A549 (cell line): ENCODE measurements around the gene MERTK. TPM values are rescaled to one million over a fixed set of nuclear protein-coding genes. Genes with fewer than 3 reads are reported as not detected.

Experiments used
- ATAC-seq, 2 experiments: fragments of 200-7000 bp in 1 of 2; fragments of >200 bp in 1 of 2; cut with Nextera tagmentation in 1 of 2; cut with Tn5 transposase in 1 of 2; 3 replicates each; pipeline versions ENCODE4 v1.8.0 to v1.9.1; 2018 to 2020; ENCODE audit warnings: mild to moderate bottlenecking in 1 of 2, moderate library complexity in 1 of 2
- CTCF ChIA-PET: fragments of 300-600 bp; sonication (Branson Sonifier 250); formaldehyde crosslinking; extraction: SDS; loops from one replicate; lab custom pipeline; 2021; ENCODE audit warnings: antibody characterized with exemption, inconsistent platforms; lab: Yijun Ruan, JAX
- POLR2A ChIA-PET: fragments of 350-600 bp; formaldehyde crosslinking; extraction: SDS; loops from one replicate; lab custom pipeline; 2021; ENCODE audit warnings: antibody characterized with exemption, inconsistent platforms; lab: Yijun Ruan, JAX
- DNase-seq, 2 experiments: peaks; one replicate each; pipeline versions ENCODE4 v3.0.0 to v3.0.0-alpha.2; 2011 to 2016; ENCODE audit warnings: low read depth in 1 of 2, low spot score in 1 of 2
- FAIRE-seq: peaks from 2 replicates; lab custom pipeline; 2011; peaks lifted over from hg19 to GRCh38; lab: Jason Lieb, UNC
- H3K27ac ChIP-seq, 2 experiments: fragments of >200 bp; sonication (Bioruptor Twin); formaldehyde crosslinking; 3 replicates each; pipeline ENCODE4 v1.5.1; 2016 to 2017
- H3K4me1 ChIP-seq: fragments of >200 bp; sonication (Bioruptor Twin); formaldehyde crosslinking; 3 replicates; pipeline ENCODE4 v1.6.1; 2016
- H3K4me2 ChIP-seq: fragments of >200 bp; sonication (Bioruptor Twin); formaldehyde crosslinking; 3 replicates; pipeline ENCODE4 v1.6.1; 2016
- H3K4me3 ChIP-seq: fragments of >200 bp; sonication (Bioruptor Twin); formaldehyde crosslinking; 3 replicates; pipeline ENCODE4 v1.5.1; 2016
- H3K9me3 ChIP-seq: fragments of >200 bp; sonication (Bioruptor Twin); formaldehyde crosslinking; 3 replicates; pipeline ENCODE4 v1.6.1; 2016
- CBX2 ChIP-seq: fragments of 200-600 bp; sonication (generic); IDR thresholded peaks from 2 replicates; pipeline ENCODE4 v1.6.1; 2016; ENCODE audit warnings: low read depth, mild to moderate bottlenecking, borderline replicate concordance
- CBX8 ChIP-seq: fragments of 200-600 bp; sonication (generic); IDR thresholded peaks from 2 replicates; pipeline ENCODE4 v1.6.1; 2016
- E2F6 ChIP-seq: IDR thresholded peaks from 2 replicates; pipeline ENCODE4 v1.6.1; 2012; ENCODE audit warnings: low read depth, borderline replicate concordance
- EHMT2 ChIP-seq: fragments of 200-600 bp; sonication (generic); IDR thresholded peaks from 2 replicates; pipeline ENCODE4 v1.6.1; 2016; ENCODE audit warnings: antibody characterized with exemption, low read depth, mild to moderate bottlenecking, moderate library complexity
- HDAC2 ChIP-seq: fragments of 200-600 bp; sonication (generic); IDR thresholded peaks from 2 replicates; pipeline ENCODE4 v1.6.1; 2016
- HOXB5 ChIP-seq: fragments of 250-450 bp; sonication (Bioruptor Pico); IDR thresholded peaks from 2 replicates; pipeline ENCODE4 v1.5.0; 2020; ENCODE audit warnings: mild to moderate bottlenecking, moderate library complexity
- JUN ChIP-seq, 2 experiments: fragments of >200 bp; sonication (Bioruptor Twin); formaldehyde crosslinking; IDR thresholded peaks; 2 replicates in 1 of 2; 3 replicates in 1 of 2; pipeline ENCODE4 v1.6.1; 2016 to 2017
- JUNB ChIP-seq: fragments of >200 bp; sonication (Bioruptor Twin); formaldehyde crosslinking; IDR thresholded peaks from 2 replicates; pipeline ENCODE4 v1.6.1; 2016
- KDM1A ChIP-seq: fragments of 200-600 bp; sonication (generic); IDR thresholded peaks from 2 replicates; pipeline ENCODE4 v1.6.1; 2016; ENCODE audit warnings: low read depth, mild to moderate bottlenecking
- MAX ChIP-seq: IDR thresholded peaks from 2 replicates; pipeline ENCODE4 v1.6.1; 2012
- MAZ ChIP-seq: fragments of 150-350 bp; IDR thresholded peaks from 2 replicates; pipeline ENCODE4 v1.6.1; 2014; ENCODE audit warnings: antibody characterized with exemption, low read depth, low read length, borderline replicate concordance
- MYC ChIP-seq: IDR thresholded peaks from 2 replicates; pipeline ENCODE4 v1.6.1; 2012; ENCODE audit warnings: mild to moderate bottlenecking, inconsistent platforms, low read length, improper control_type of control experiment, borderline replicate concordance
- NFE2L2 ChIP-seq: fragments of 150-350 bp; conservative IDR thresholded peaks from 2 replicates; pipeline ENCODE4 v1.6.1; 2014; ENCODE audit warnings: low read length
- PBX3 ChIP-seq: IDR thresholded peaks from 2 replicates; pipeline ENCODE4 v1.6.1; 2012
- RAD21 ChIP-seq, 2 experiments: fragments of >200 bp in 1 of 2; sonication (Bioruptor Twin) in 1 of 2; formaldehyde crosslinking in 1 of 2; IDR thresholded peaks in 1 of 2; conservative IDR thresholded peaks in 1 of 2; 2 replicates in 1 of 2; 3 replicates in 1 of 2; pipeline ENCODE4 v1.6.1; 2012 to 2018; ENCODE audit warnings: inconsistent platforms in 1 of 2
- RARB ChIP-seq: fragments of 250-450 bp; sonication (Bioruptor Pico); IDR thresholded peaks from 2 replicates; pipeline ENCODE4 v1.8.0; 2021; ENCODE audit warnings: mild to moderate bottlenecking, moderate library complexity
- REST ChIP-seq: fragments of 200-600 bp; sonication (generic); IDR thresholded peaks from 2 replicates; pipeline ENCODE4 v1.6.1; 2016; ENCODE audit warnings: antibody characterized with exemption, mild to moderate bottlenecking, moderate library complexity
- RFX5 ChIP-seq: fragments of 450-650 bp; IDR thresholded peaks from 2 replicates; pipeline ENCODE4 v1.7.1; 2014; ENCODE audit warnings: antibody characterized with exemption, mild to moderate bottlenecking, moderate library complexity
- SMC3 ChIP-seq: fragments of >200 bp; sonication (Bioruptor Twin); formaldehyde crosslinking; IDR thresholded peaks from 3 replicates; pipeline ENCODE4 v1.6.1; 2018; ENCODE audit warnings: inconsistent platforms
- ZNF302 ChIP-seq: fragments of 250-450 bp; sonication (Bioruptor Pico); IDR thresholded peaks from 2 replicates; pipeline ENCODE4 v1.9.0; 2021; ENCODE audit warnings: inconsistent platforms, mild to moderate bottlenecking, moderate library complexity
- WGBS: methylation state at CpG from one replicate; pipeline ENCODE4 v1.1.6; 2017; ENCODE audit errors: missing lambda C conversion rate; 5-methylcytosine and 5-hydroxymethylcytosine counted together
- polyA plus RNA-seq, 4 experiments: library from polyadenylated mRNA; depleted of rRNA in 3 of 4; stranded (reverse); fragments of >200 nt; fragmentation: RNase III in 1 of 4; extraction: RNeasy Plus Mini Kit Qiagen cat#74134 plus additional on column Dnase treatment in 1 of 4; gene quantifications; 2 replicates in 3 of 4; 3 replicates in 1 of 4; pipeline ENCODE4 v1.2.3, GENCODE V29; 2011 to 2017
- TF ChIP-seq, protein P1 (sequence below): fragments of >200 bp; sonication (Bioruptor Twin); formaldehyde crosslinking; IDR thresholded peaks from 2 replicates; pipeline ENCODE4 v1.6.1; 2016
- TF ChIP-seq, protein P2 (sequence below): fragments of >200 bp; sonication (Bioruptor Twin); formaldehyde crosslinking; IDR thresholded peaks from 3 replicates; pipeline ENCODE4 v1.6.1; 2016
- TF ChIP-seq, protein P3 (sequence below): fragments of 250-450 bp; sonication (Bioruptor Pico); IDR thresholded peaks from 2 replicates; pipeline ENCODE4 v1.5.0; 2020; ENCODE audit warnings: low read depth, mild to moderate bottlenecking, moderate library complexity

The MERTK gene
- polyA plus RNA-seq, 2 of the 4 experiments (the other 2 are of a cell fraction), result 1.4 to 4.0 TPM

DNA sequence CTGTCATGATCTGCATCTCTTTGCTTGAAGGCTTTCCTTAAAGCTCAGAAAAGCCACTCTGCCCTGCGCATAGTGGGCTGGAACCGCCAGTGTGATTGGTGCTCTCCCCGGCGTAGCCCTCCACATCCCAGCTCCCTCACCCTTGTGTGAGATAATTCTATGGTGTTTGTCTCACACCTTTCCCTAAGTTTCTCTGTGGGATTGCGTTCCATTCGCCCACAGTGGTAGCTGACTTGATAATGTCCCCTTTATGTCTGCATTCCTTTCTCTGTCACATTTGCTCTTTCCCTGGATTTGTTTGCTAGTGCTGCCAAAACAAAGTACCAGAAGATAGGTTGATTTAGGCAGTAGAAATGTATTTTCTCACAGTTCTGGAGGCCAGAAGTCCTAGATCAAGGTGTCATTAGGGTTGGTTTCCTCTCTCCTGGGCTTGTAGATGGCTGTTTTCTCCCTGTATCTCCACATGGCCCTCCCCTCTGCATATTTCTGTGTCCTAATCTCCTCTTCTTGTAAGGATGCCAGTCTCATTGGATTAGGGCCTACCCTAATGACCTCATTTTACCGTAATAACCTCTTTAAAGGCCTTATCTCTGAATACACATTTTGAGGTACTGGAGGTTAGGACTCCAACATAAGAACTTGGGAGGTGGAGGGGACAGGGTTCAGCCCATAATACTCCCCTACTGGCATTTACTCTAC is 149.3 kb downstream of the MERTK start:
- no peak for FAIRE-seq
- no peak for TF ChIP-seq HDAC2
- TF ChIP-seq PBX3, result no peak
- no peak for TF ChIP-seq RARB
- no peak for TF ChIP-seq EHMT2
- no peak for TF ChIP-seq RAD21 (conservative IDR thresholded peaks at IDR 0.05 in 1 of 2, IDR thresholded peaks at IDR 0.05 in 1 of 2)
- TF ChIP-seq CBX2, result no peak
- ChIA-PET POLR2A (no interaction called here), CTCF (interaction anchor here (0.6 to 13.6 kb wide), 12 partner anchors 18 to 1299 kb away, joined by 3 to 336 read pairs (median 3); partner anchors contain the start of genes ANAPC1 and MERTK)
- Histone ChIP-seq H3K9me3 (peaks cover 23% of the 10 kb centered on the region), H3K4me2 (no peak overlapping the region), H3K4me3 (no peak overlapping the region), H3K4me1 (no peaks in the 10 kb centered on the region), H3K27ac (no peak overlapping the region)
- 85% methylated on average over 7 of the region's 7 CpGs for WGBS
- no peak for ATAC-seq
- DNase-seq, result no peak

DNA sequence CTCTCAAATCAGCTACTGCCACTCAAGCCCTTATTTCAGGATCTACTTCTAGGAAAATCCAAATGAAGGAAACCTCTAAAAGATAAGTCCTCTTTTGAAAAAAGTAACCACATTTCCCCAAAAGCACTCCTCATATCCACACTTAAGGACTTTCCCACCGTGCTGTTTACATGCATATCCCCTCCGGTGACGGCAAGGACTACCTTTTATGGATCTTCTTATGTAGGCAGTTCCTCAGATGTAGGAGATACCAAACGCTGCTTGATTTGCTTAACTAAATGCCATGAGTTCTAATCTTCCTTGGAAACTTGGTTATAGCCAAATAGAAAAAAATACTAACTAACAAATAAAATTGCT is 149.8 kb downstream of the MERTK start:
- no peak overlapping the region for H3K27ac ChIP-seq
- no peak for ATAC-seq
- H3K9me3 ChIP-seq, result peaks cover 23% of the 10 kb centered on the region
- 60% methylated on average over 4 of the region's 4 CpGs for WGBS
- TF ChIP-seq KDM1A (no peak), JUNB (no peak), ZNF302 (no peak), E2F6 (no peak), MYC (no peak), HDAC2 (no peak), RFX5 (no peak), MAZ (no peak), MAX (no peak), HOXB5 (no peak), NFE2L2 (no peak)
- TF ChIP-seq, protein P1, sequence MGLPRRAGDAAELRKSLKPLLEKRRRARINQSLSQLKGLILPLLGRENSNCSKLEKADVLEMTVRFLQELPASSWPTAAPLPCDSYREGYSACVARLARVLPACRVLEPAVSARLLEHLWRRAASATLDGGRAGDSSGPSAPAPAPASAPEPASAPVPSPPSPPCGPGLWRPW, result no peak
- TF ChIP-seq, protein P2, sequence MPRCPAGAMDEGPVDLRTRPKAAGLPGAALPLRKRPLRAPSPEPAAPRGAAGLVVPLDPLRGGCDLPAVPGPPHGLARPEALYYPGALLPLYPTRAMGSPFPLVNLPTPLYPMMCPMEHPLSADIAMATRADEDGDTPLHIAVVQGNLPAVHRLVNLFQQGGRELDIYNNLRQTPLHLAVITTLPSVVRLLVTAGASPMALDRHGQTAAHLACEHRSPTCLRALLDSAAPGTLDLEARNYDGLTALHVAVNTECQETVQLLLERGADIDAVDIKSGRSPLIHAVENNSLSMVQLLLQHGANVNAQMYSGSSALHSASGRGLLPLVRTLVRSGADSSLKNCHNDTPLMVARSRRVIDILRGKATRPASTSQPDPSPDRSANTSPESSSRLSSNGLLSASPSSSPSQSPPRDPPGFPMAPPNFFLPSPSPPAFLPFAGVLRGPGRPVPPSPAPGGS, result no peak
- no peaks in the 10 kb centered on the region for H3K4me1 ChIP-seq
- no peak for DNase-seq
- FAIRE-seq, result no peak
- ChIA-PET CTCF (interaction anchor here (0.6 to 13.6 kb wide), 11 partner anchors 18 to 1299 kb away, joined by 3 to 336 read pairs (median 3); partner anchors contain the start of genes ANAPC1 and MERTK), POLR2A (no interaction called here)
- H3K4me3 ChIP-seq, result no peak overlapping the region
- H3K4me2 ChIP-seq, result no peak overlapping the region

DNA sequence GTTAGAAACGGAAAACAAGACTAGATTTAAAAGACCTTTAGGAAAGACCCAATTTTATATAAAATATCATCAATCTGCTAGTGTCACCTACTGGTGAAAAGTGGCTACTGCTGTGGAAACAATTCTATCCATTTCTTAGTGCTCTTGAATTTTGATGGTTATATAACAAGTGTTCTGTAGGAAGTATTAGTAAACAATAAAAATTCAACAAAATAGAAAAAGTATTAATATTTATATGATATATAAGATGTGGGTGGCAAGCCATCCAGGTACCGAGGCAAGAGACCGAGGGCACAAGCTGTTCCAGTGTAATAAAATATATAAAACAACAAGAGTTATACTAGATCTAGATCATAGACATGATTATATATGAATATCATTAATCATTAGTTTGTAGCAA is 150.5 kb downstream of the MERTK start:
- peak in 1 of 2 experiments; percentile 75; a peak in 3 of 6 replicates for ATAC-seq
- FAIRE-seq, result no peak
- Histone ChIP-seq H3K4me3 (no peak overlapping the region), H3K4me1 (peaks cover 6% of the 10 kb centered on the region; the same call in 1 of the 3 replicates), H3K9me3 (peaks cover 23% of the 10 kb centered on the region), H3K4me2 (no peak overlapping the region), H3K27ac (no peak overlapping the region)
- CTCF ChIA-PET, result interaction anchor here (0.7 to 13.6 kb wide), 8 partner anchors 11 to 385 kb away, joined by 3 to 336 read pairs (median 4); partner anchors contain the start of gene MERTK
- POLR2A ChIA-PET, result no interaction called here
- 3% methylated on average over 3 of the region's 3 CpGs for WGBS
- DNase-seq, result peak; percentile 38 to 65
- TF ChIP-seq JUN (IDR thresholded peaks at IDR 0.05) (no peak), REST (no peak), RARB (no peak), ZNF302 (no peak), CBX8 (no peak), RAD21 (conservative IDR thresholded peaks at IDR 0.05 in 1 of 2, IDR thresholded peaks at IDR 0.05 in 1 of 2) (peak; percentile 84 to 87), SMC3 (peak; percentile 85)
- TF ChIP-seq, protein P3, sequence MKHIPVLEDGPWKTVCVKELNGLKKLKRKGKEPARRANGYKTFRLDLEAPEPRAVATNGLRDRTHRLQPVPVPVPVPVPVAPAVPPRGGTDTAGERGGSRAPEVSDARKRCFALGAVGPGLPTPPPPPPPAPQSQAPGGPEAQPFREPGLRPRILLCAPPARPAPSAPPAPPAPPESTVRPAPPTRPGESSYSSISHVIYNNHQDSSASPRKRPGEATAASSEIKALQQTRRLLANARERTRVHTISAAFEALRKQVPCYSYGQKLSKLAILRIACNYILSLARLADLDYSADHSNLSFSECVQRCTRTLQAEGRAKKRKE (CRISPR knock-in tag), result no peak
- TF ChIP-seq, protein P2, result no peak
